HG02610 (cell line): ENCODE results near the gene IPP.
A peak's percentile ranks its signal among the peaks of the same experiment; 100 is the strongest.
"Not testable (repeated sequence)": the region's sequence is repeated elsewhere in the genome, so short reads cannot be mapped to it uniquely, and the experiment has no call there.

Source experiments
- ATAC-seq: cut with Tn5 transposase; IDR thresholded peaks from one replicate; pipeline ENCODE4 v1.9.1; 2021; ENCODE audit warnings: mild to moderate bottlenecking, moderate library complexity; ENCODE audit not compliant: unreplicated experiment

Gene IPP

DNA sequence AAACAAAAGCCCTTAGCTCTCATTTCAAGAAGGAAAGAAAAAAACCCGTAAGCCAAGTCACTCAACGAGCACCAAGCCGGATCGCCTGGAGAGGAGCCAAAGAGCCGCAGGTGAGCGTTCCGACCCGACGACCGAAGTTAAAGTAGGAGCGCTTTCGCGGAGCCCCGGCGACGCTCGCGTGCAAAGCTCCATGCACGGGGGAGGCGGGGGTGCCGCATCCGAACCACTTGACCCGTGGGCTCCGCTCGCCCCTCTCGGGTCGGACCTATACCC is 64.5 kb downstream of the IPP start:
- ATAC-seq: peak; percentile 12

DNA sequence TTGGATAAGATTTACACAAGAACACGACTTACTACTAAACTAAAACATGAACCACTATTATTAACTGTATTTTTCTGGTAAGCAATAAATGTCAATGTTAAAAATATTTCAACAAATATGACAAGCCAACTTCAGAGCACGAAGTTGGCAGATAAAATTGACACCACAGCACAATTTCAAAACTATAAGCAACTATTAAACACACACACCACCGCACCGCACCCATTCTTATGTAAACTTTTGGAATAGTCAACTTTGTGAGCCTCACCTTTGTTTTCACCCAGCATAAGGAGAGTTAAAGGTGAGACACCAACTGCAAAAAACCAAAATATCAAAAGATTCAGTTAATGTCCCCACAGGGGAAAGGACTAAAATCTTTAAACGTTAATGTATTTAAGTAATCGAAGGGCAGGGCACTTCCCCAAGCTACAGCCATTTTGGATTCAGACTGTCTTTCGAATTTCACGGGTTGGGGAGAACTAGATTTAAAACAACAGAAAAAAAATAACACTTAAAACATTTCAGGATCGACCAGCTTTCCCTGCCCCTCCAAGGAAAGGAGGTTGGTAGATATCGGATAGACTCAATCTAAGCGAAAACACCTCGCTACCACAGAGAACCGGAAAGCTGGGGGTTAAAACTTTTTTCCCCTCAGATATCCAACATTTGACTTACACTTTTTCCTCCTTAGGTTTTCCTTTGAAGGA is 65.0 kb downstream of the IPP start:
- no peak for ATAC-seq

DNA sequence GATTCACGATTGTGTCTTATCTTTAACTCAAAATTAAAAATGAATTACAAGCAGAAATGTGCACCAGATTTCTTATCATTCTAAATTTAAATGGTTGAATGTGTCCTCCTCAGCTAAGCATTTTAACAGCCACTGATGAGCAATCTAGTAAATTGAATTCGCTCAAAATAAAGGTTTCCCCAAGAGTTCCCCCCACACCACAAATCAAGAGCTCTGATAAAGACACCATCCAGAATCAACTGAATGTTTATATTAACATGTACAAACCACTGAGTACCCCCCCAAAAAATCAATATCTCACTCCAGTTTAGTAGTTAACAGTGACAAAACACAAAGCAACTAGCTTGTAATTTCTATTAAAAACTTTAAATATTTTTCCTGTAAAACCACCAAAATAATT is 66.1 kb downstream of the IPP start:
- ATAC-seq: no peak

DNA sequence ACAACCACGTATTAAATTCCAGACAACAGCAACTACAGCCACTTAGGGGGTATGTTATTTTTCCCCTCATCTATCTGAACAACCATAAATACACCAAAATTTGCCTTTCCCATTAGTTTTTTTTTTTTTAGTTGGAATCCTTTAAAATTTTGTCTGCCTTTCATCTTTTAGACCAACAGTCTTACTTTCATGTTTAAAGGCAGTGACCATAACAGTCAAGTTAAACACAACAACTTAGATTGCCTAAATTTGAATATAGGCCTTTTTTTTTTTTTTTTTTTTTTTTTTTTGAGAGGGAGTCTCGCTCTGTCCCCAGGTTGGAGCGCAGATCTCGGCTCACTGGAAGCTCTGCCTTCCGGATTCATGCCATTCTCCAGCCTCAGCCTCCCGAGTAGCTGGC is 67.5 kb downstream of the IPP start:
- ATAC-seq: no peak

DNA sequence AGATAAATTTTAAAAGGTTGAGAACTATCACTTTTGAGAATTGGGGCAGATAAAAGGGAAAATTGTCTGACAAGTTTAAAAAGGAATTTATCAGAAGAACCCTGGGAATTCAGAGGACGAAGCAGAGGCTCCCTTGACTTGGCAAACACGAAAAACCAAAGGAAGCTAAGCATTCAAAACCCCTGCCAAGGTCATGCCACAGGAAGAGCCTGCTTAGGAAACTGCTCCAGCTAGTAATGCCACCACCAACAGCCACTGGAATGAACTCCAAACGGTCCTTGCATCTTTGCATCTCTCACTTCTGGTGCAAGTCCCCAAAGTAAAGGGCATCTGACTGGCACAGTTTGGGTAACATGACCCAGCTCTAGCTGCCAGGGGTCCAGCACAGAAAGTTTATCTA is 71.3 kb downstream of the IPP start:
- no peak for ATAC-seq

DNA sequence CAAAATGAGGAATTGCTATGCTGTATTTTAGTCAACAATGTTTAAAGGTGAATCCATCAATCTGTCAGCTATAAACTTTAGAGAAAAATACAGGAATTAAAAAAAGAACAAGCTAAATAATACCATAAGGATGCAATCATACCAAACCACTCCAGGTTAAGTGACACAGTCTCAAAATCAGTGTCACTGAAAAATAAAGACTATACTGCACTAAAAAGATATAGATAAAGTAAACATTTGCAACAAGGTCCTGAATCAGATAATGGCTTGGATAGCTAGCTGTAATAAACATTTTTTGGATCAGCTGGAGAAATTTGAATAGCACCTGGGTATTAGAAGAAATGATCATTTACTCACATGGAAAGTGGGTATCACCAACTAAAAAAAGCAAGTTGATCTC is 72.0 kb downstream of the IPP start:
- ATAC-seq: no peak

DNA sequence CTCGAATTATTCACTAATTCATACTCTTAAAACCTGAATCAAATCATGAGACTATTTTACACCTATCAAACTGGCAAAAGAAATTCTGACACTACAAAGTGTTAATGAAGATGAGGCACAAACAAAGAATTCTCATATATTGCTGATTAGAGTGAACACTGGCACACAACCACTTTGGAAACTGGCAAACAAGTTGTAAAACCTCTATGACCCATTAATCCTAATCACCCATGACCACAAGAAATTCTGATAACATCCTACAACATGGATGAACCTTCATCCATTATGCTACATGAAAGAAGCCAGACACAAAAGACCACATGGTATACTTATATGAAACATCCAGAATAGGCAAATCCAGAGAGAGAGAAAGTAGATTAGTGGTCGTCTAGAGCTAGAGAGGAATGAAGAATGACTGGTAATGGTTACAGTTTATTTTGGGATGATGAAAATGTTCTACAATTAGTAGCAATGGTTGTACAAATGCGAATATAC is 72.7 kb downstream of the IPP start:
- ATAC-seq: no peak

DNA sequence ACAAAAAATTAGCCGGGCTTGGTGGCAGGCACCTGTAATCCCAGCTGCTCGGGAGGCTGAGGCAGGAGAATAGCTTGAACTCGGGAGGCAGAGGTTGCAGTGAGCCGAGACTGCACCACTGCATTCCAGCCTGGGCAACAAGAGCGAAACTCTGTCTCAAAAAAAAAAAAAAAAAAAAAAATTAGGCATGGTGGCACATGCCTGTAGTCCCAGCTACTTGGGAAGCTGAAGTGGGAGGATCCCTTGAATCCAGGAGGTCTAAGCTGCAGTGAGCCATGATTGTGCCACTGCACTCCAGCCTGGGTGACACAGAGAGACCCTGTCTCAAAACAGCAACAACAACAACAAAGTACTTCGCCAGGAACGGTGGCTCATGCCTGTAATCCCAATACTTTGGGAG is 73.9 kb downstream of the IPP start:
- ATAC-seq: not testable (repeated sequence)

DNA sequence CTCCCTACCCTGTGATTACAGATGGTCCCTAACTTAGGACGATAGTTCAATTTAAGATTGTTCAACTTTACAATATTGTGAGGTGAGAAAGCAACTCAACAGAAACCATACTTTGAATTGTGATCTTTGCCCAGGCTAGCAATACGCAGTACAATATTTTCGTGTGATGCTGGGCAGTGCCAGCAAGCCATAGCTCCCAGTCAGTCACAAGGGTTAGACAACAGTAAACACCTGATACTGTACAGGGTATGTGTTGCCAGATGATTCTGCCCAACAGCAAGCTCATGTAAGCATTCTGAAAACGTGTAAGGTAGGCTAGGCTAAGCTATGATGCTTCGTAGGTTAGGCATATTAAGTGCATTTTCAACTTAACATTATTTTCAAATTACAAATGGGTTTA is 76.0 kb downstream of the IPP start:
- ATAC-seq: no peak

DNA sequence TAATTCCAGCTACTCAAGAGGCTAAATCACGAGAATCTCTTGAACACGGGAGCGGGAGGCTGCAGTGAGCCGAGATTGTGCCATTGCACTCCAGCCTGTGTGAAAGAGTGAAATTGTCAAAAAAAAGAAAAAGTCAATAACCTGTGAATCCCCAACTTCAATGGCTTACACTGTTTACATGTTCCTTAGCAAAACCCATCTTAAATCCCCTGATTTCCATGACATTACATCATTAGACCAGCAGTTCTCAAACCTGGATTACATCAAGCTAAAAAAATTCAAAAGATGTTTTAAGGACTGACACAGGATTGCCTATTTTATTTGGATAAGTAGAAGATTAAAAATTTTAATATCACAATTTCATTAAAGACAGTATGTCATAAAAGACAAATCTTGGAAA is 76.5 kb downstream of the IPP start:
- no peak for ATAC-seq

DNA sequence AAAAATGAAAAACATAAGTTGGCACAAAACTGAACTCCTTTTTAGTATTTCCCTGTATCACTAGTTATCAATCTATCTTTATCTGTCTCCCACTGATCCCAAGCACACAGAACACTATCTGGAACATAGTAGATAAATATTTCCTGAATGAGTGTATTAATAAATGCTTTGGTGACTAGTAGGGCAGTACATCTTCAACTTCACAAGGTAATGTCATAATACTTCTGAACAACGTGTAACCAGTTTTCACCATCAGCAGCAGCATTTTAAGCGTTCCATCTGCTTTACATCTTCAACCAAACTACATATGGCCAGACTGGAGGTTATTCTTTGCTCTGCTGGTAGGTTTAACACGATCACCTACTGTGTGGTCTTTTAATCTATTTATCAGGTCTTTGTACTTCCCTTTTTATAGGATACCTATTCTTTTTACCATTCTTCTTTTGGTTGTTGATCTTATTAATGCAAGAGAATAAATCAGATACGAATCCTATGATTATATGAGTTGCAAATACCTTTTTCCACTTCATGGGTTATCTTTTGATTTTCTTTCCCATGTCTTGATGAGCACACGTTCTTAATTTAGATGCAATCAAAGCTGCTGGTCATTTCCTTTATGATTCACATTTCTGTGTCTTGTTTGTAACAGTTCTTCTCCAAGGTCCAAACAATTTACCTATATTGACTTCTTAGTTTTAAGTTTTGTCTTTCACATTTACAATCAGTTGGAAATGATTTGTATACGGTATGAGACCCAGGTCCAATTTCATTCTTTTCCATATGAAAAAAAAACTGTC is 80.4 kb downstream of the IPP start:
- no peak for ATAC-seq

DNA sequence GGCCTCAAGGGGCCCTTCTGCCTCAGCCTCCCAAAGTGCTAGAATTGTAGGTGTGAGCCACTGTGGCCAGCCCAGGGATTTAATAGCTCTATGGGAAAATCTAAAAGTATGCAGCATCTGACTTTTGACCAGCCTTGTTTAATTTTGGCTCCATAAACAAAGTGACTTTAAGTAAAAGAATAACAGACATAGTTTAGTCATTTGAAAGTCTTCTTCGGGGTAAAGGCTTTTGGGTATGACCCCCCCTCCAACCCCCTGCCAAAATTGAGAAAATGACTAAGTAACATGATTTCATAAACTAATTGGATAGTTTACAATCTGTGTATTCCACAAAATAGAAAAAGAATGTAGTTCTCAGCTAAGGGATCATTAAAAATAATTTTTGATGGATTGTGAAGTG is 81.1 kb downstream of the IPP start:
- no peak for ATAC-seq

DNA sequence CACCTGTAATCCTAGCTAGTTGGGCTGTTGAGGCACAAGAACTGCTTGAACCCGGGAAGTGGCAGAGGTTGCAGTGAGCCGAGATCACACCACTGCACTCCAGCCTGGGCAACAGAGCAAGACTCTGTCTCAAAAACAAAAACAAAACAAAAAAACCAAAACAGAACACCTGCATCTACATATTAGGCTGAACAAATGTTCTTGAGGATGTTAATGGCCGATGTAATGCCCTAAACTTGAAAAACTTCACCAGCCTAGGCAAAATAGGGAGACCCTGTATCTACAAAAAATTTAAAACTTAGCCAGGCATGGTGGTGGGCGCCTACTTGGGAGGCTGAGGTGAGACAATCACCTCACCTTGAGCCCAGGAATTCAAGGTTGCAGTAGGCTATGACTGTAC is 81.9 kb downstream of the IPP start:
- ATAC-seq: no peak

DNA sequence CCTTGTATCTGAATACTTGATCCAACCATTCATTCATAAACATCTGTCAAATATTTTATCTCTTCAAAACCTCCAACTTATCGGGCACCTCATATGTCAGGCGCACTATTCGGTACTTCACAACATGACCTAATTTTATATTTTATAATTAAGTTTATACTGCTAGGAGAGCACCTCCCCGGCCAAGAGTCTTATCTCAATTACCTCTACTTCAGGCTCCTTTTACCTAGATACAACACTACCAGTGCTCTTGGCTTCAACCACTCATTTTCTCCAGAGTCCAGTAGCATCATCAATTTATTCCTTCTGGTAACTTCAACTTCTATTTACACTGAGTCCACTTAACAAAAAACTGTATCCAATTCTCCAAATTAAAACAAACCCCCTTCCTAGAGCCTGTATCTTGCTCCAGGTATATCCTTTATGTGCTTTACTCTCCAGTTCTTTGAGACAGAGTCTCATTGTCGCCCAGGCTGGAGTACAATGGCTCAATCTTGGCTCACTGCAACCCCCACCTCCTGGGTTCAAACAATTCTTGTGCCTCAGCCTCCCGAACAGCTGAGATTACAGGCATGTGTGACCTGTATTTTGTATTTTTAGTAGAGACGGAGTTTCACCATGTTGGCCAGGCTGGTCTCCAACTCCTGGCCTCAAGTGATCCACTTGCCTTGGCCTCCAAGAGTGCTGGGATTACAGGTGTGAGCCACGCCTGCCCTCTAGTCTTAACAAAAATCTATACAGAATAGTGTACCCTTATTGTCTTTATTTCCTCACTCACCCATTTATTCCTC is 82.9 kb downstream of the IPP start:
- no peak for ATAC-seq

DNA sequence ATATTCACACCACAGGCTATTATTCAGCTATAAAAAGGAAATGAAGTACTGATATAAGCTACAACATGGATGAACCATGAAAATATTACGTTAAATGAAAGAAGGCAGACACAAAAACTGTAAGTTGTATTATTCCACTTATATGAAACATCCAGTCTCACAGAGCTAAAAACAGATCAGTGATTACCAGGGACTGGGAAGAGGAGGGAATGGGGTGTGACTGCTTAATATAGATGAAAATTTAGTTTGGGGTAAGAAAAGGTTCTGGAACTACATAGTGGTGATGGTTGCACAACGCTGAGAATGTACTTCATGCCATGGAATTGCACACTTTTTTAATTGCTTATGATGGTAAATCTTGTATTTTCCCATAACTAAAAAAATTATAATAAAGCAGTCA is 83.6 kb downstream of the IPP start:
- no peak for ATAC-seq

DNA sequence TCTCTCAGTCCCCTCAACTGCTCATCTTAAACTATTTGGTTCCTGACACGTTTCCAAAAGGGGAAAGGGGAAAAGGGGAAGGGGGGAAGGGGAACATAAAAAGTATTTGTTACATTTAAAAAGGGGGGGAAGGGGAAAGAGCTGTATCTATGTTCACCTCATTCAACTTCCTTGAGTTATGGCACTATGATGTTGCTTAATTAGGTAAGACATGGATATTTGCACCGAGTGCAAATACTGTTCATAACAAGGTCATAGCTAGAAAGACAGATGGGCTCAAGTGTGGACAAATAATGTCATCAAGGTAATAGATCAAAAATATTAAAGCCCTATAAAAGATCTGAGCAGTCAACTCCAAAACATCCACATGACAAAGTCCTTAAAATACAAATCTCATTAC is 90.1 kb downstream of the IPP start:
- ATAC-seq: no peak

DNA sequence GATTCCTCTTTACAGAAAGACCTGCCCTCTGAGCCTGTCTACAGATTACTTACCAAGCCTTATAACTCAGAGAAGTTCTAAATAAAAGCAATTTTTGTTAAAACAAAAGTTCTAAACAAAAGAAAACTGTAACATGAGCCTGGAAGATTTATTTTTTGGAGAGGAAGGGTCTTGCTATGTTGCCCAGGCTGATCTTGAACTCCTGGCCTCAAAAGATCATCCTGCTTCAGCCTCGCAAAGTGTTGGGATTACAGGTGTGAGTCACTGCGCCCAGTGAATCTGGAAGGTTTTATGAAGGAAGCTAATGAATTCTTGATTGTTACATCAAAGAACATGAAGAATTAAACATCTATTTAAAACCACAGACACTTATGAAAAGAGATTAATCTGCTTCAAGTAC is 91.2 kb downstream of the IPP start:
- ATAC-seq: no peak

DNA sequence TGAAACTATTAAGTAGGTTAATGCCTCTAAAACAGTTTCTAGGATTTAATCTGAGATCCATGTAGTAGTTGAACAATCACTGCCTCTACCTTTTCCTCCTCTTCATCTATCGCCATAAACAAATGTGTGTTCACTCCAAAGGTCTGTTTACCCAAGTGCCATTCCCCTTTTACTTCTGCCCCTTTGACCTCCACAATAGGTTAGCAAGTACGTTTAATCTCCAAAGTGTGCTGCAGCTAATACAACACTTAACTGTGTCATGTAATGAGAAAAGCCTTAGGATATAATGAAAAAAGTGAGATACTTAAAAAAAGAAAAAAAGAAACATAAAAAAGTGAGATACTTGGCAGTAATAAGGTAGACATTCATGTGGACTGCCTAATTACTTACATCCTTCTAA is 92.3 kb downstream of the IPP start:
- no peak for ATAC-seq

DNA sequence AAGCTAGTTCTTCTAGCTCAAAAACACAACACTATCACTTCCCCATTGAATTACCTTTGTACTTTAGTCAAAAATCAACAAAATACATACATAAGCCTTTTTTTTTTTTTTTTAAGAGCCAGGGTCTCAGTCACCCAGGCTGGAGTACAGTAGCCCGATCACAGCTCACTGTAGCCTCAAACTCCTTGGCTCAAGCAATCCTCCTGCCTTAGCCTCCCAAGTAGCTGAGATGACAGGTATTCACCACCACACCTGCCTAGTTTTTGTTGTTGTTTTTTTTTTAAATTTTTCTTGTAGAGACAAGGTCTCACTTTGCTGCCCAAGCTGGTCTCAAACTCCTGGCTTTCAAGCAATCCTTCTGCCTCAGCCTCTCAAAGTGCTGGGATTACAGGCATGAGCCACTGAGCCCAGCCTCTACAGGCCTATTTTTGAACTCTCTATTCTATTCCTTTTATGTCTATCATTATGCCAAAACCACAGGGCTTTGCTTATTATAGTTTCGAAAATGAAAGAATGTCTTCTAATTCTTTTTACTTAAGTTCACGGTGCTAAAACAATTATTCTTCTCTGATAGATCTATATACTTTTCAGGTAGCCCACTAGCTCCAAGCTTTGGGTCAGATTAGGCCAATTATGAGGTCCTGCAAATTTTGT is 93.8 kb downstream of the IPP start:
- no peak for ATAC-seq

DNA sequence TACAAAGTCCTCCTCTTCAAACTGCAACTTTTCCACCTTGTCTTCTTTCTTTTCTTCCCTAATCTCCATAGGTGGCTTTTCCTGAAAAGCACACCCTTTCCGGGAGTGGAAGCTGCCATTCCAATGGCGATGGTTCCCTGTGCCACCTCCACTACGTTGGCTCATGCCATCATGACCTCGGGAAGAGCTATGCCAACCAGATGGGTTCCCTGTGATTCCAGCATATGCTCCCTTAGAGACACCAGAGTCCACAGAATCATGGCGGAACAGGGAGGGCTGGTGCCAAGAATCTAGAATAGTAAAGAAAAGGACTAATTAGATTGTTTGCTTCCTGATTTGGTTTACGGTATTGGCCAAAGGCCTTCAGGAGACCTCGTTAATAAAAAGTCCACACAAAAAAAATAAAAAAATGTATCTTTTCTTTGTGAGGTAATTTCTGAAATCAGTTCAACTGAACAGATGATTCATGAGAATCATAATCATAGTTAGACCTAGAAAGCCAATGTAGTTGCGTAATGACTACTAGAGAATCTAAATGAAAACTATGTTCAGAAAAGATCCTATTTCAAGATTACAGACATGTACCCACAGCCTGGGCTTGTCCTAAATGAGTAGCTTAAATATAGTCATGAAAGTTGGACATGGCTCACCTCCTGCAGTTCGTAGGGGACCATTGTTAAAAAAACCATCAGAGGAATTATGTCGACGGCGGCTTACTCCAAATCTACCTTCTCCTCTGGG is 95.7 kb downstream of the IPP start:
- ATAC-seq: no peak
